ENCODE results near the gene ABO. TPM values are rescaled to one million over a fixed set of nuclear protein-coding genes. Genes with fewer than 3 reads are reported as not detected.
"Not testable (repeated sequence)": the region's sequence is repeated elsewhere in the genome, so short reads cannot be mapped to it uniquely, and the experiment has no call there.

ABO gene
- total and polyA plus RNA-seq, 9 of the 15 experiments (the other 6 are each of a cell fraction or from before 2014, with no cell fraction given) = 5.0 to 21.9 (median 11.9) TPM

GRCh38 chr9:133283255-133284032 is 8.4 kb upstream of the ABO start:
- Histone ChIP-seq H3K27ac (ENCODE audit: extremely low read depth, low read depth, low read length) (peak overlapping the region; percentile 59), H2AFZ (ENCODE audit: low read depth, low read length) (peak overlapping the region; percentile 3; the same call in 1 of the 2 replicates), H3K4me2 (ENCODE audit: insufficient read depth, low read length) (peak overlapping the region; percentile 63), H3K4me1 (replicated peaks in 1 of 2; ENCODE audit: control insufficient read depth in 2 of 2, insufficient read depth in 2 of 2, low read length in 2 of 2) (peaks cover 33 to 50% of the 10 kb centered on the region in 2 experiments)
- in situ Hi-C loops (cut with MboI); H3K36me3 ChIP-seq (ENCODE audit: control insufficient read depth, insufficient read depth, low read length); H3K79me2 ChIP-seq (ENCODE audit: control insufficient read depth, insufficient read depth, low read length); H3K9ac ChIP-seq (ENCODE audit: insufficient read depth in 1 of 2, low read depth in 2 of 2, low read length in 2 of 2); H3K9me1 ChIP-seq (ENCODE audit: control insufficient read depth, insufficient read depth, low read length); BruUV-seq (replicated peaks); H3K9me3 ChIP-seq (replicated peaks; ENCODE audit: control insufficient read depth, insufficient read depth, low read depth, low read length); intact Hi-C loops (cut with micrococcal nuclease); H4K20me1 ChIP-seq (replicated peaks; ENCODE audit: control insufficient read depth, insufficient read depth, low read length); H3K27me3 ChIP-seq (ENCODE audit: control insufficient read depth in 2 of 2, insufficient read depth in 2 of 2, low read length in 2 of 2); CTCF ChIA-PET (ENCODE audit: low intra/inter-chr PET ratio); H3K4me3 ChIP-seq; TF ChIP-seq JUND (IDR thresholded peaks at IDR 0.05; ENCODE audit: borderline replicate concordance, low read depth, low read length); NR4A1 (CRISPR knock-in tag; IDR thresholded peaks at IDR 0.05): not testable (repeated sequence)
- WGBS (ENCODE audit: insufficient coverage, low coverage, missing lambda C conversion rate) = 9% methylated on average over 13 of the region's 16 CpGs
- ATAC-seq (peak; percentile 46), FAIRE-seq (peak; percentile 86), DNase-seq (ENCODE audit: extremely low read depth in 1 of 4, low spot score in 3 of 4) (peak in 2 of 4 experiments; percentile 63 to 94)
- POLR2A ChIA-PET = interaction anchor here (0.6 to 2.6 kb wide), 2 partner anchors 11 to 289 kb away, joined by 3 to 12 read pairs; no protein-coding TSS in a partner anchor
- TF ChIP-seq JUND (tag; IDR thresholded peaks at IDR 0.05; ENCODE audit: borderline replicate concordance, low read depth, low read length) (peak; percentile 22; the same call in 1 of the 3 replicates), MYC (IDR thresholded peaks at IDR 0.05; ENCODE audit: low read depth, low read length) (peak; percentile 49), MYC (CRISPR knock-in tag; IDR thresholded peaks at IDR 0.05; ENCODE audit: borderline replicate concordance, low read depth) (peak; percentile 74), HDAC2 (IDR thresholded peaks at IDR 0.05) (peak; percentile 96), NR4A1 (tag; IDR thresholded peaks at IDR 0.05) (peak; percentile 96), ZNF740 (CRISPR knock-in tag; IDR thresholded peaks at IDR 0.05) (0 out of 2 replicates have a peak, but pooled peaks have one; percentile 20), ZNF740 (tag; IDR thresholded peaks at IDR 0.05) (peak in 1 of 2 experiments; percentile 91; a peak in 2 of 4 replicates), THRB (CRISPR knock-in tag; conservative IDR thresholded peaks at IDR 0.05) (0 out of 2 replicates have a peak, but pooled peaks have one; percentile 18), ZNF584 (CRISPR knock-in tag; IDR thresholded peaks at IDR 0.05; ENCODE audit: low read depth) (peak; percentile 78; the same call in 1 of the 2 replicates), NFRKB (IDR thresholded peaks at IDR 0.05; ENCODE audit: low read depth) (peak; percentile 29; the same call in 1 of the 2 replicates), TEAD1 (CRISPR knock-in tag; IDR thresholded peaks at IDR 0.05) (peak; percentile 53 to 61; a peak in 2 of 4 replicates), ZNF589 (CRISPR knock-in tag; IDR thresholded peaks at IDR 0.05; ENCODE audit: low read depth) (peak; percentile 71), AFF4 (CRISPR knock-in tag; IDR thresholded peaks at IDR 0.05) (0 out of 2 replicates have a peak, but pooled peaks have one; percentile 25)

Measured in K562 (cell line).